Middle frontal gyrus (tissue), 1 donor: Measurements from ENCODE around the gene ARFGAP3.
"Not testable (repeated sequence)": the region's sequence is repeated elsewhere in the genome, so short reads cannot be mapped to it uniquely, and the experiment has no call there.

Experiments used
- DNase-seq: peaks from one replicate; pipeline ENCODE4 v3.0.0-alpha.2; 2015; ENCODE audit warnings: low spot score; ENCODE audit errors: extremely low spot score

Gene ARFGAP3

DNA sequence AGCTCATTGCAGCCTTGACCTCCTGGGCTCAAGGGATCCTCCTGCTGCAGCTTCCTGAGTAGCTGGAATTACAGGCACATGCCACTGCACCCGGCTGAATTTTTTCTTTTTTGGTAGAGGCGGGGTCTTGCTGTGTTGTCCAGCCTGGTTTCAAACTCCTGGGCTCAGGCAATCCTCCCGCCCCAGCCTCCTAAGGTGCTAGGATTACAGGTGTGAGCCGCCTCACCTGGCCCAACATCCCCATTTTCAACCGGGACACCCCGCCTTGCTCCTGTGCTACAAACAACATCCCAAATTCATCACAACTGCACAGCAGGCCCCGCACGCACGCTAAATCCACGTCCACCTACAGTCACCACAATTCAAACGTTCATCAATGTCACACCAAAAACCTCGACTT, 61.0 kb downstream of the ARFGAP3 start:
- DNase-seq = no peak

DNA sequence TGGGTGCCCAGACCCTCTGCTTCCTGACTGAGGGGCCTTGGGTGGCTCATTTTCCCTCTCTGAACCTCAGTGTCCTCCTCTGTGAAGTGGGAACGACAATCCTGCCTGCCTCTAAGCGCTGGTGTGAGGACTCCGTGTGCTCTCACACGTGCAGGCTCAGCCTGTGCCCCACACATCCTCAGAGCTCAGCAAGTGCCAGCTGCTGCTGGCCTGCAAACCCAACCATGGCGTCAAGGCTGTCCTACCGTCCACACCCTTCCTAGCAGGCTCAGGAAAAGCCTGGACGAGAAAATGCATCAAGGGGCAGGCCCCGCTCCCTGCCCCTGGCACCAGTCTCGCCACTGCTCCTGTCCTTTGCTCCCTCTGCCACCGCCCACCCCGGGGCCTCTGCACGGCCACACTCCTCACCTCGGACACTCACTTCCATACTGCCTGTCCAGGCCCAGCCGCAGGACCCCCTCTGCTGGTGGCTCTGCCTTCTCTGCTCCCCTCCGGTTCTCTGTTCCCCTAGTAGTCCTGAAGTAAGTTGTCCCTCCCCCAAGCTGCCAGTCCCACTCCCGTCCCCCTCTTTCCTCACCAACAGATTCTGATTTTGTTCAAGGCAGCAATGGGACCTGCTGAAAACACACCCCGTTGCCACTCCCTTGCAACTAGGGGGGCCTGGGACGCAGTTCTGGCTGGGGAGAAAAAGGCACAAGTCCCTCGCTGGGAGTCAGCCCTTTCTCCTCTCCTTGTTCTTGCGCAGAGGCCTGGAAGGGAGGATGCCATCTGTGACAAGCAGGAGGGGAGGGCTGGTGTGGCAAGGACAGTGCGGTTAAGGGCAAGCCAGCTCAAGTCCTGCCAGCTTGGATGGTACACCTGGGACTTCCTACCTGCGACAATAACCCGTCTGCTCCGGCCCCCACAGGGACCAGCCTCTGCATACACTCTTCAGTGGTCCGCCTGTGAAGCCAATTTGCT, 62.2 kb downstream of the ARFGAP3 start:
- no peak for DNase-seq

DNA sequence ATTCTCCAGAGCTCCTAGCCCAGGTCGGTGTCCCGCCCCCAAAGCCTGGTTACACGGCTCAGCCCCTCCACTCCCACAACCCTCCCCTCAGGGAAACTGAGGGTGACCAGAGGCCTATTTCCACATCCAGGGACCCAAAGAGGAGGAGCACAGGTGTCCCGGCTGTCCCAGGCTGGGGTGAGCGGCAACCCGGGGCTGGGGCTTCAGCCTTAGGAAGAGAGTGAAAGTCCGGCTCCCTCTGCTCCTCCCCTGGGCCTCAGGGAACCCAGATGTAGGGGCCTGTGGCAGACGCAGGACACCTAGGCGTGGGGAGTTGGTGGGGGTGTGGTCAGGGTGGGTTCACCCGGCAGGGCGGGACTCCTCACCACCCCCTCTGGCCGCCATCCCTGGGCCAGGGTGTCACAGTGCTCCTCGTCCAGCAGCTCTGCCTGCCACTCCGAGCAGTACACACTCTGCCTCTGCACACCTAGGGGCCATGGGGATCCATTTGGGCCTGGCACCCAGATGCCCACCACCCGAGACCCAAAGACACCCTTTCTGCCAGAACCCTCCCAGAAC, 63.1 kb downstream of the ARFGAP3 start:
- DNase-seq = no peak

DNA sequence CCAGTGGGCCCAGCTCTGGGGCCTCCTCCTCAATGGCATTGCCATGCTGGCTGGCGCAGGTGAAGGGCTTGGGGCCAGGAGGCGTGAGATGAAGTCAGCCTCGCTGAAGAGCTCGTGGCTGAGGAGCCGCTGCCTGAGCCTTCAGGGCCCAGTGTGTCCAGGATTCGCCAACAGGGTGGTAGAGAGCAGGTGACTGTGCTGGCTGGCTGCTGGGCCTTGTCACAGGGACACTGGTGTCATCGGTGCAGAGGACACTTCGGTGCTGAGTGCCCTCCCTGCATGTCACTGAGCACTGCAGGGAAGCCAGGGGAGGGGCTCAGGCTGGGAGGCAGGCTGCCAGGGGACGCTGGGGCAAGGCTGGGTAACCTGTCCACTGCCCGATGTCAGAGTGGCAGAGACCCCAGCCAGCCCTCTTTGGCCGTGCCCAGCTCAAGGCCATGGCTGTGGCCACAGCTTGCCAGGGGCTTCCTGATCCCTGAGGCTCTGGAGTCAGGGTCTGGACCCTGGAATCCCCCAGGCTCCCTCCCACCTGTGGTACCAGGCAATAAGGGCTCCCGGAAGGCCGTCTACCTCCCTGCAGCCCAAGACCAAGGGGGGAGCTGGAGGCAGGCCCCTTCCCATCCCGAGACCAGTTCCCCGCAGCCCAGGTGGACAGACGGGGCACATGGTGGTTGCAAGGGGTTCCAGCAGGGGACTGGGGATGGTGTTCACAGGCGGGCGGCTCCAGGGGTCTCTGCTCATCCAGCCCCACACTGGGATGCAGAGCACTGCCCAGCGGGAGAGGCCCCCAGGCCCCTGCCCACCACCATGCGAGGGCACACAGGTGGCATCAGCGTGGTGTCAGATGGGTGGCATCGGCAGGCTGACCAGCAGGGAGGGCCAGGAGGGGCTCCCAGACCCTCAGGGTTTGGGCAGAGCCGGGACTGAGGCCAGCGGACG, 63.9 kb downstream of the ARFGAP3 start:
- no peak for DNase-seq

DNA sequence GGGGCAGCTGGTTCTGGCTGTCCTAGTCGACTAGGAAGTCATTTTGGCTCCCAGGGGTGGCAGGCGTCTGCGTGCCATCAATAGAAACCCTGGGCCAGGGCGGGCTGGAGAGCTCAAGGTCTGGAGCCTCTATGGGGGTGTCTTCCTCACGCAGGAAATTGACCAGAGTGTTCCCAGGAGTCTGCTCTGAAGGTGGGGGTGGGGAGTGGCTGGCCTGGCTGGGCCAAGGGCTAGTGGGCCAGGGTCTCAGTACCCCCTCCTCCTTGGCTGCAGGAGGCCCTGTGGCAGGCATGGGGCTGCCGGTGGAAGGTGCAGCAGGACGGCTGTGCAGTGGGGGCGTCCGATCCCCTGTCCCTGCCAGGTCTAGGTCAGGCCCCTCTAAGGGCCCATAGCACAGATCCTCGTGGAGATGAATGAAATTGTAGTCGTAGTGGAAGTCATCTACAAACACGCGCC, 64.6 kb downstream of the ARFGAP3 start:
- DNase-seq = no peak

DNA sequence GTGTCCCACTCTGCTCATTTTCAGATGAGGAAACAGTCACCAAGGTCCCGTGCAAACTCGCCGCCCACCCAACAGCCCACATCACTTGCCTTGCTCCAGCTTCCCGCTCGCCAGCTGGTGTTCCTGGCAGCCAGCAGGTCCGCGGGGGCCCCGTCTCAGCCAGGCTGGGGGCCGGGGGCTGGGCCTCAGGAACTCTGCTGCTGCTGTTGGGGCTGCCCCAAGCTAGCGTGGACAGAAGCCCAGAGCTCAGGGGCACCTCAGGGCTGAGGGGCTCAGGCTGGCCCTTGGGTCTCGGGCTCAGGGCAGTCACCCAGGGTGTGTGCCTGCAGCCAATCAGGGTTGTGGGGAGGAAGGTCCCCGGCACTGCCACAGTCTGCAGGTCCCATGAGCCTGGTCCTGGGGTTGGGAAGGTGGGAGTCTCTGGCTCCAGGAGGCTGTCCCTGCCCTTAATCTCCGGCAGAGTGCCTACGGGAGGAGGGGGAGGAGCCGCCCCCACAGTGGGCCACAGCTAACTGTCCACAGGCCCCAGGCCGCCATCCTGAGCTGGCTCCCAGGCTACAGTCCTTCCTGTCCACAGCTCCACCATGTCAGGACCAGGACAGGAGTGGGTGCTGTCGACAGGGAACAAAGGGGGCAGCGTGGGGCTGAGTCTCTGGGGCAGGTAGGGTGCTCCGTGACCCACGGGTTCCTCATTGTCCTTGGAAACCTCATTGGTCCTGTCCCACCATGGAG, 65.2 kb downstream of the ARFGAP3 start:
- DNase-seq = no peak

DNA sequence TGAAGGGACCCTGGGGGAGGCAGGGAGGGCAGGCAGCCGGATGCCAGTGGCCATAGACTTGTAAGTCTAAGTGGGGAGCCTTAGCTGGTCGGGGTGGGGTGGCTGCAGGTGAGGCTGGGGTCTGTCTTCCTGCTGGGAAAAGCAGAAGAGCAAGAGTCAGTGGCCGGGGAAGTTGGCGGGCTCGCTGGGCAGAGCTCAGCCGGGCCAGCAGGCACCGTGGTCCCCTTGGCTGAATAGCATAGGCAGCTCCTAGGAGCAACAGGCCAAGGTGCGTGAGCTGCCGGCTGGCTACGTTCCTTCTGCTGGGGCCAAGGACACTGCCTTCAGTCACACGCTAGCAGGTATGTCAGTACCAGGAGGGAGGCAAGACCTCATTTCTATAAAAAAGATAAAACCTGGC, 68.6 kb downstream of the ARFGAP3 start:
- DNase-seq = no peak

DNA sequence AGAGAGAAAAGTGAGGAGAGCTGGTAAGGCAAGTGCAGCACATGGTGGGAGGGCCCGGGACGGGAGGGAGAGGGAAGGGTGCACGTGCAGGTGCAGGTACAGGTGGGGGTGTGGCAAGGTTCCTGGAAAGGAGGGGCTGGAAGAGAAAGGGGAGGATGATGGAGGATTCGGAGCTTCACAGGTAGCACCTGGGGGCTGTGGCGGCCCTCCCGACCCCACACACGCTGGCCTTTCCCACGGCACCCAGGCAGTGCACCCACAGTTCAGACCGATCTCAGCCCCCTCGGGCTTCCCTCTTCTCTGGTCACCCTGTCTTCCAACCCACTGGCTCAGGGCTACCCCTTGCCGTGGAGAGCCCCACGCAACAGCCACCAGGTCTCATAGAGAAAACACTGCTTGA, 69.1 kb downstream of the ARFGAP3 start:
- DNase-seq = no peak

DNA sequence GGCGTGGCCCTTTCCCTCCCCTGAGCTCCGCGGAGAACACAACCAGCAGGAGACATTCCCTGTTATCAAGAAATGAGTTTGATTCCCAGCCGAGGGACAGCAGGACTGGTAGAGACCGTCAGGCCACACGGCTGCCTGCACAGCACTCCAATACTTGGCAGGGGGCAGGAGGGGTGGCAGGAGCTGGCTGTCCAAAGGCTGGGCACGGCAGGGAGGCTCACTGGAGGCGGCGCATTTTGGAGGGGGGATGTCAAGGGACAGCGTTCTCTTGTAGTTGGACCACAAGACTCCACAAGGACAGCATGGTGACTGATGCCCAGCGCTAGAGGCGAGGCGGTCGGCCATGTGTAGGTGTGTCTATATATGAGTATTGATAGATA, 69.7 kb downstream of the ARFGAP3 start:
- no peak for DNase-seq

DNA sequence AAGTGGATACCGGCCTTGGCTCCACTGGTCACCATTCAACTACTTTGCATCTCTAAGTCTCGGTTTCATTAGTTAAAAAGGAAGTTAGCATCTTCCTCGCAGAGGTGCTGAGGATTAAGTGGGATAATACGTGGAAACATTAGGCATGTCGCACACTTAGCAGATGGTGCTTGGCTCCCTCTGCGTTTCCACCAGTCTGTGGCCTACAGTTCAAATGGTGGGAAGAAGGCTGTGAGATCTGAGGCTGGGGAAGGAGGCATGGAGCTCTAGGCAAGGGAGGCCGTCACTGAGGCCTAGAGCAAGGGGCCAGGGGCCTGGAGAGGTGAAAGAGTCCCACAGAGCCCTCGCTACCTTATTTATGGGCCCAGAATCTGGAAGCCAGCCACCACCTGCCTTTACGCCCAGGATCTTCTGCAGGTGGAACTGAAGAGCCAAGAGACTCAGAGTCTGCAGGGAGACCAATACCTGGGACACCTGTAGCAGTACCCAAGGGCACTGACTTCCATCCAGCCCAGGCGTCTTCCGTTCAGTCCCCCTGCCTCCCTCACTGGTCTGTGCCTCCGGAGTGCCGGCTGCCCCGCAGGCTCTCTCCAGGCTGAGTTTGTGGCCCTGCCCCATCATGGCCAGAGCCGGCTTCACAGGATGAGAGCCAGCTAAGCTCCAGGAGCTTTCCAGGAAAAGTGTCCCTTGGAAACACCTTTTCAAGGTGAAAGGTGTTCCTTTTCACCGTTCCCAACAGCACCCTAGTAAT, 70.3 kb downstream of the ARFGAP3 start:
- no peak for DNase-seq

DNA sequence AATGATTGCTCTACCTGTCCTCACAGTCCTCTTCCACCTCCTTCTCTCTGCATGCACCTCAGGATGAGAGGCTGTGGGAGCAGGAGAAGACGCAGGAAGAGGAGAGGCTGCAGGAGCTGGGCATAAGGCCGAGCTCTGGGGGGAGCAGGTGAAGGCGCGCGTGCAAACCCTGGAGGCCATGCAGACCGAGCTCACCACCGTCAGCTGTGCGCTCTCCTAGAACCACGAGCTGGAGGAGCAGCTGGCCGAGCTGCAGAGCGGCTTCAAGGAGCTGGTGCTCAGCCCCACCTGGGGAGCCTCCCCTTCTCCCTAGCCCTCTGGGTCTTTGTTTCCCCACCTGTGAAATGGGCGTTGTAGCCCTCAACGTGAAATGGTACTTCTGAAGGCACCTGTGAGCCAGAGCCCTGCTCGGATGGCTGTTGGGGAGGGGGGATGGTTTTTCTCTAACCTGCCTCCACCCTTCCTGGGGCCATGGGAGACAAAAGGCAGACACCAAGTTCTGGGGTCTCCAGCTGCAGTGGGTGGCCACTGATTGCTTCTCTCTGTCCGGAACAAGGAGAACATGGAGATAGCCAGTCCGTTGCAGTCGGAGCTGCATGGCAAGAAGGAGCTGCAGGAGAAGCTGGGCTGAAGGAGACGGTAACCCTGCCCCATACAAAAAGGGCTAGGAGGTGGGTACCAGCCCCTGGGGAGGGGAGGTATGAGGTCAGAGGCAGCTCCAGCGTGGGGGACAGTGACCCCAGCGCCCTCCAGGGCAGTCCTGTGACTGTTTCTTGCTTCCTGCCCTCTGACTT, 71.2 kb downstream of the ARFGAP3 start:
- no peak for DNase-seq

DNA sequence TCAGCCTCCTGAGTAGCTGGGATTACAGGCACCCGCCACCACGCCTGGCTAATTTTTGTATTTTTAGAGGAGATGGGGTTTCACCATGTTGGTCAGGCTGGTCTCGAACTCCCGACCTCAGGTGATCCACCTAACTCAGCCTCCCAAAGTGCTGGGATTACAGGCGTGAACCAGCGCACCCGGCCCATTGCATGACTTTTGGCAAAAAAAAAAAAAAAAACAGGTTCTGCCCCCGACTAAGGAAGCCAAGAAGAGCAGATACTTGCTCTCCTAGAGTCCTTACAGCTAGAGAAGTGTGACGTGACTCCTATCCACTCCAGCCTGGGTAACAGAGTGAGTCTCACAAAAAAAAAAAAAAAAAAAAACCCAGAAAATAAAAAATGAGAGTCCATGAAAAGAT, 74.8 kb downstream of the ARFGAP3 start:
- not testable (repeated sequence) for DNase-seq

DNA sequence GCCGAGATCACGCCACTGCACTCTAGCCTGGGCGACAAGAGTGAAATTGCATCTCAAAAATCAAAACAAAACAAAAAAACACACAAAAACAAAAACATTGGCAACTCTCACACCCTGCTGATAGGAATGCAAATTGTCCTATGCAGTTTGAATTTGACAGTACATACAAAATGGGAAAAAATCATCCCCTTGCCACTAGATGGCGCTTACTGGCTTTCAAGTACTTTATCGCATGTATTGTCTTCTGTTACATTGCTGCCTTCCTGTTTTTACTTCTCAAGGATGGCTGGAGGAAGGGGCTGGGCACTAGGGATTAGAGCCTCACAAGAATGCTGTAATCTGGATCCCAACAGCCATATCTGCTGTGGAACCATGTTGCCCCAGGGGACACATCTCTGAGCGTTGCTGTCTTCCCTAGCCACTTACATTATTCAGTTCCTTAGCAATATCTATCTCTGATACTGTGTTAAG, 77.0 kb downstream of the ARFGAP3 start:
- peak; percentile 56 for DNase-seq

DNA sequence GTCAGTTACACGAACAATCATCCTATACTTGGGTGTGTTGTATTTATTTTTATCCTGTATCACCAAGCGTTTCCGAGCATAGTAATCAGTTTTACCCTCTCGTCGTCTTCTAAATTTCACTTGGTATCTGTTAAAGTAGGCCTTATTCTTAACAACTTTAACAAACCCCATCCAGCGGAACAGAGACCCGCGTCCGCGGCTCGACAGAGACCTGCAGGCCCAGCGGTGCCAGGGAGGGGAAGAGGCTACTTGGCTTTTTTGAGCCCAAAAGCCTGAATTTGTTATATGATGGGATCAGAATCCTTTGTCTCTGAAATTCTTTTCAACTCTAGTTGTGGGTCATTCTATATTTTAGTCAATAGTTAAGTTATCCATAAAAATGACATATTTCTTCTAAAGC, 79.9 kb downstream of the ARFGAP3 start:
- DNase-seq = no peak

DNA sequence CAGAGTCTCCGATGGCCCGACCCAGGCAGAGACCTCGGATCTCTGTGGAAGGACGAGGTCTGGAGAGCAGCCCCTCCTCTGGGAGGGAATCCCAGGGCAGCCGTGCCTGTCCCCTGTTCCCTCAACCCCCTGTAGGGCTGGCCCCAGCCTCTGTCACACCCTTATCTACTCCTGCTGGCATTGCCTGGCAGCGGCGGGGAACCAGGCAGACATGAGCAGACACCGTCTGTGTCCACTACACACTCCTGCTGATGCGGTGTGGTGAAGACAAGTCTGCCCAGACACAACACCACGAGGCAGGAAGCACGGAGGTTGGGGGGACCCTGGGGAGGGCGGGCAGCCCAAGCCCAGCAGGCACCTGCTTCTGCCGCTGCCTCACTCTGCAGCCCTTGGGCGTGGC, 83.9 kb downstream of the ARFGAP3 start:
- DNase-seq = no peak

DNA sequence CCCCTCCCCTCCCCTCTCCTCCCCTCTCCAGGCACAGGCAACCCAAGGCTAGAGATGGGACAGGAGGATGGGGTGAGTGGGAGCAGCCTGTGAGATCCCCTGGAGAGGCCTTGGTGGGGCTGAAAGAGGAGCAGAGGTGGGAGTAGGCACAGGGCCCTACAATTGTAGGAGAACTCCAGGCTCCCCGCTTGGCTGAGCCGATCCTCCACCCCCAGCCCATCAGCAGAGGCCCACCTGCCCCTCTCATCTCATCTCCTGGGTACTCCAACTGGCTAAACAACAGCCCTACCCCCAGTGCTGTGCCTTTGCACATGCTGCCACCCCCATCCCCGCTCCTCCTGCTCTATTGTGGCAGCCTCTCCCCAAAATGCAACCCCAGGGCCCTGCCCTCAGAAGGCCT, 84.4 kb downstream of the ARFGAP3 start:
- no peak for DNase-seq

DNA sequence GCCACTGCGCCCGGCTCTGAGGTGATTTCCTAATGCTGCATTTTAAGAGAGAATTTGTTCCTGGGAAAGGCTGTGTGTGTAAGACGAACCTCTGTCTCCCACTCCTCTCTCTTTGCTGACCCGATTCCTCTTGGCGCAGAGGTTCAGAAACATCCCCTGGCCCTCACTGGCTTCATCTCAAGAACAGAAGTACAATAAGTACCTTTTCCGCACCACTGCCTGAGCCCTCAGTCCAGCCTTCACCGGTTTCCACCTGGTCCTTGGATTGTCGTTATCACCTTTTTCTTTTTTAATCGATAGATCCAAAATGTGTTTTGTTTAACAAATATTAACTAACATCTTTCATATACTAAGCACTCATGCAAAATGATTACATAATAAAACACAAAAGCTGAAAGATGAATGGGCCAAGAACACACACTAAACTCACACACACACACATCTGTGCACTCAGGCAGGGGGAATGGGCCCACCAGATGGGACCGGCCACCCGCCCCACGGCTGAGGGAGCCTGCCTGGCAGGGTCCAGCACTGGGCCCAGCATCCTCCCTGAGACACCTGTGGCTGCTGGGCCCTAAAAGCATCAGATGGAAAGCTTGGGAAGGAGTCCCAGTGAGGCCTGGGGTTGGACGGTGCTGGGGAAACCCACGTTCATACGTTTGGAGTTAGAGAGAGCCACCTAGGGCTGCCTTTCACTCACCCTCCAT, 86.0 kb downstream of the ARFGAP3 start:
- DNase-seq = no peak

DNA sequence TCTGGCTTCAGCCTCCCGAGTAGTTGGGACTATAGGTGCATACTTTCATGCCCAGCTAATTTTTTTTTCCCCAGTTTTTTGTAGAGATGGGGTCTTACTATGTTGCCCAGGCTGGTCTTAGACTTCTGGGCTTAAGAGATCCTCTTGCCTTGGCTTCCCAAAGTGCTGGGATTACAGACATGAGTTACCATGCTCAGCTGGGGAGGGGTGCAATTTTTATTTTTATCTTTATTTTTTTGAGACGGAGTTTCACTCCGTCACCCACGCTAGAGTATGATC, 86.7 kb downstream of the ARFGAP3 start:
- DNase-seq = no peak
